HCT116 (cell line): ENCODE measurements around the gene PIAS3. TPM values are rescaled to one million over a fixed set of nuclear protein-coding genes. Genes with fewer than 3 reads are reported as not detected.

Experiments
- ATAC-seq: fragments of 200-7000 bp; cut with Tn5 transposase; 2 replicates; pipeline ENCODE4 v1.9.1; 2020; ENCODE audit warnings: mild to moderate bottlenecking, moderate library complexity
- BruUV-seq: library from RNA; stranded (reverse); fragments of 400-500 nt; replicated peaks from 2 replicates; lab custom pipeline; 2021; lab: Mats Ljungman, UMichigan
- CTCF ChIA-PET: fragments of 300-600 bp; sonication (Branson Sonifier 250); formaldehyde crosslinking; loops from one replicate; lab custom pipeline; 2021; ENCODE audit warnings: antibody characterized with exemption; lab: Charles Lee
- POLR2A ChIA-PET: fragments of 300-600, 350-600 bp; sonication (Branson Sonifier 250); formaldehyde crosslinking; loops from one replicate; lab custom pipeline; 2021; ENCODE audit warnings: antibody characterized with exemption; lab: Charles Lee
- RAD21 ChIA-PET, 2 experiments: fragments of 300-600 bp; sonication (Branson Sonifier 250); formaldehyde crosslinking; loops; one replicate each; lab custom pipeline; 2023; ENCODE audit warnings: low total read pairs in 2 of 2; ENCODE audit not compliant: uncharacterized antibody in 2 of 2, unreplicated experiment in 2 of 2, low non-redundant PET in 1 of 2; lab: Charles Lee
- DNase-seq: peaks from one replicate; pipeline ENCODE4 v3.0.0-alpha.2; 2010; ENCODE audit warnings: low read depth, low spot score
- H2AFZ ChIP-seq: fragments of 200-600 bp; shearing (Covaris generic), sonication (generic); 2 replicates; pipeline ENCODE4 v1.6.1; 2017; ENCODE audit warnings: low read depth, mixed run types, mixed read lengths, antibody characterized with exemption, low read length; ENCODE audit not compliant: poor library complexity, severe bottlenecking
- H3K27ac ChIP-seq: 2 replicates; pipeline ENCODE4 v1.5.1; 2012; ENCODE audit warnings: low read depth, low read length
- H3K27me3 ChIP-seq: fragments of 200-600 bp; sonication (generic); 2 replicates; pipeline ENCODE4 v1.6.1; 2016; ENCODE audit warnings: mixed run types, low read length, mixed read lengths; ENCODE audit not compliant: insufficient read depth
- H3K36me3 ChIP-seq, 2 experiments: fragments of 200-500 bp in 1 of 2; fragments of 200-600 bp in 1 of 2; sonication (Bioruptor generic) in 1 of 2; sonication (generic) in 1 of 2; 2 replicates each; pipeline versions ENCODE4 v1.5.1 to v1.6.1; 2014 to 2016; ENCODE audit warnings: low read length in 2 of 2, inconsistent platforms in 1 of 2, mixed read lengths in 1 of 2, mixed run types in 1 of 2; ENCODE audit not compliant: insufficient read depth in 2 of 2, control insufficient read depth in 1 of 2
- H3K4me1 ChIP-seq, 2 experiments: fragments of 200-600 bp in 1 of 2; sonication (generic) in 1 of 2; 2 replicates each; pipeline versions ENCODE4 v1.5.1 to v1.6.1; 2012 to 2017; ENCODE audit warnings: low read length in 2 of 2, inconsistent platforms in 1 of 2, mild to moderate bottlenecking in 1 of 2, mixed read lengths in 1 of 2, mixed run types in 1 of 2, moderate library complexity in 1 of 2; ENCODE audit not compliant: insufficient read depth in 2 of 2, control insufficient read depth in 1 of 2
- H3K4me2 ChIP-seq: fragments of 200-600 bp; sonication (generic); 2 replicates; pipeline ENCODE4 v1.6.1; 2017; ENCODE audit warnings: mixed run types, low read length, mixed read lengths
- H3K4me3 ChIP-seq, 2 experiments: fragments of 200-600 bp in 1 of 2; sonication (generic) in 1 of 2; replicated peaks in 1 of 2; 2 replicates each; pipeline ENCODE4 v1.5.1; 2011 to 2016; ENCODE audit warnings: low read length in 2 of 2, control low read depth in 1 of 2, low read depth in 1 of 2, mild to moderate bottlenecking in 1 of 2, mixed read lengths in 1 of 2, mixed run types in 1 of 2
- H3K79me2 ChIP-seq: fragments of 200-600 bp; sonication (generic); 2 replicates; pipeline ENCODE4 v1.6.1; 2017; ENCODE audit warnings: mild to moderate bottlenecking, mixed run types, low read length, moderate library complexity, mixed read lengths; ENCODE audit not compliant: insufficient read depth
- H3K9ac ChIP-seq: fragments of 200-600 bp; sonication (generic); 2 replicates; pipeline ENCODE4 v1.6.1; 2016; ENCODE audit warnings: low read length, mixed read lengths
- H3K9me2 ChIP-seq: fragments of 200-600 bp; sonication (generic), shearing (Covaris generic); 2 replicates; pipeline ENCODE4 v1.6.1; 2017; ENCODE audit warnings: mixed run types, mild to moderate bottlenecking, moderate library complexity; ENCODE audit not compliant: insufficient read depth
- H3K9me3 ChIP-seq, 2 experiments: fragments of 200-500 bp in 1 of 2; fragments of 200-600 bp in 1 of 2; sonication (Bioruptor generic) in 1 of 2; sonication (generic) in 1 of 2; 2 replicates each; pipeline ENCODE4 v1.6.1; 2014 to 2017; ENCODE audit warnings: low read length in 2 of 2, mixed read lengths in 2 of 2, inconsistent platforms in 1 of 2, low read depth in 1 of 2, mild to moderate bottlenecking in 1 of 2, mixed run types in 1 of 2, moderate library complexity in 1 of 2; ENCODE audit not compliant: control insufficient read depth in 1 of 2, insufficient read depth in 1 of 2
- H4K20me1 ChIP-seq: fragments of 200-600 bp; sonication (generic), shearing (Covaris generic); 2 replicates; pipeline ENCODE4 v1.6.1; 2017; ENCODE audit warnings: mixed run types, mild to moderate bottlenecking, moderate library complexity; ENCODE audit not compliant: insufficient read depth
- CBX3 ChIP-seq: IDR thresholded peaks from 2 replicates; pipeline ENCODE4 v1.6.1; 2012; ENCODE audit warnings: low read depth
- CEBPB ChIP-seq: IDR thresholded peaks from 2 replicates; pipeline ENCODE4 v1.6.1; 2012; ENCODE audit warnings: low read depth
- CTCF ChIP-seq, 3 experiments: fragments of 200-600 bp in 1 of 3; sonication (generic) in 1 of 3; IDR thresholded peaks in 2 of 3; conservative IDR thresholded peaks in 1 of 3; 2 replicates each; pipeline ENCODE4 v1.5.1; 2012 to 2017; ENCODE audit warnings: low read depth in 2 of 3, low read length in 2 of 3, antibody characterized with exemption in 1 of 3, borderline replicate concordance in 1 of 3, control low read depth in 1 of 3, mild to moderate bottlenecking in 1 of 3, mixed read lengths in 1 of 3, mixed run types in 1 of 3, moderate library complexity in 1 of 3; ENCODE audit not compliant: insufficient read depth in 1 of 3
- EGR1 ChIP-seq: IDR thresholded peaks from 2 replicates; pipeline ENCODE4 v1.6.1; 2012; ENCODE audit warnings: low read depth
- FOSL1 ChIP-seq: IDR thresholded peaks from 2 replicates; pipeline ENCODE4 v1.6.1; 2012; ENCODE audit warnings: low read depth
- JUND ChIP-seq: IDR thresholded peaks from 2 replicates; pipeline ENCODE4 v1.6.1; 2012
- RAD21 ChIP-seq: IDR thresholded peaks from 2 replicates; pipeline ENCODE4 v1.6.1; 2012; ENCODE audit warnings: low read depth, mild to moderate bottlenecking
- YY1 ChIP-seq: IDR thresholded peaks from 2 replicates; pipeline ENCODE4 v1.6.1; 2011; ENCODE audit warnings: low read length, low read depth, moderate library complexity, mild to moderate bottlenecking; ENCODE audit not compliant: insufficient replicate concordance; ENCODE audit errors: extremely low read depth
- ZNF274 ChIP-seq: fragments of 200-500 bp; sonication (Bioruptor generic); IDR thresholded peaks from 2 replicates; pipeline ENCODE4 v1.6.1; 2014; ENCODE audit warnings: mild to moderate bottlenecking, low read depth, low read length, inconsistent platforms
- intact Hi-C: fragments of 100-400 bp; cut with micrococcal nuclease; formaldehyde crosslinking; loops from 2 replicates; pipeline ENCODE4 v1.10.0; 2022
- total RNA-seq: library from RNA; stranded (reverse); gene quantifications from one replicate; pipeline ENCODE4 v1.2.1, GENCODE V29; 2021; ENCODE audit not compliant: unreplicated experiment

PIAS3 gene
- total RNA-seq, 1 experiment from 2014 or later = 31.2 TPM

- H3K4me1 ChIP-seq = peaks cover 12 to 28% of the 10 kb centered on the region in 2 experiments
- H2AFZ ChIP-seq = peak overlapping the region; percentile 84
- RAD21 ChIA-PET = no interaction called here
- BruUV-seq = no TSS peak
- POLR2A ChIA-PET = interaction anchor here (1.4 kb wide), 1 partner anchor 41 kb away, joined by 3 read pairs; the partner anchor contains the start of gene RBM8A
- ATAC-seq (peak; percentile 8; the same call in 1 of the 2 replicates), DNase-seq (no peak)
- TF ChIP-seq CEBPB = no peak
- TF ChIP-seq RAD21 = no peak
- TF ChIP-seq CBX3 = no peak
- TF ChIP-seq CTCF (IDR thresholded peaks at IDR 0.05 in 2 of 3, conservative IDR thresholded peaks at IDR 0.05 in 1 of 3; ENCODE audit: borderline replicate concordance in 1 of 3, insufficient read depth in 1 of 3, low read depth in 2 of 3, low read length in 2 of 3) = no peak
- TF ChIP-seq YY1 = no peak
- no peak for TF ChIP-seq FOSL1
- no peak for TF ChIP-seq JUND
- TF ChIP-seq ZNF274 = no peak
- TF ChIP-seq EGR1 = no peak
- H3K4me3 ChIP-seq = peak overlapping the region in 1 of 2 experiments; percentile 46; a peak in 1 of 4 replicates
- CTCF ChIA-PET = no interaction called here
- no peak overlapping the region for H3K27ac ChIP-seq
- H4K20me1 ChIP-seq = no peaks in the 10 kb centered on the region
- no peaks in the 10 kb centered on the region for H3K9me2 ChIP-seq
- no peaks in the 10 kb centered on the region for H3K9me3 ChIP-seq
- no peak overlapping the region for H3K9ac ChIP-seq
- no peaks in the 10 kb centered on the region for H3K36me3 ChIP-seq
- H3K4me2 ChIP-seq = peak overlapping the region; percentile 72
- H3K79me2 ChIP-seq = no peaks in the 10 kb centered on the region
- intact Hi-C loops = no loop called here
- peaks cover 7% of the 10 kb centered on the region; the same call in 1 of the 2 replicates for H3K27me3 ChIP-seq
Measured at GRCh38 chr1:145886390-145886789, 27.5 kb upstream of the PIAS3 start.
